Nephron progenitor cell (in vitro differentiated cells): ENCODE measurements around the gene ASCC1.

Source experiments
- DNase-seq: peaks from one replicate; pipeline ENCODE4 v3.0.0; 2021
- H3K27ac Mint-ChIP-seq: 2 replicates; pipeline ENCODE4 v1.8.0; 2021; ENCODE audit warnings: mild to moderate bottlenecking, moderate library complexity, mixed read lengths
- H3K27me3 Mint-ChIP-seq: 2 replicates; pipeline ENCODE4 v1.8.0; 2021; ENCODE audit warnings: mild to moderate bottlenecking, low read depth, mixed read lengths; ENCODE audit not compliant: poor library complexity
- H3K36me3 Mint-ChIP-seq: 2 replicates; pipeline ENCODE4 v1.8.0; 2021; ENCODE audit warnings: low read depth, mixed read lengths
- H3K4me1 Mint-ChIP-seq: 2 replicates; pipeline ENCODE4 v1.8.0; 2021; ENCODE audit warnings: mixed read lengths
- H3K4me3 Mint-ChIP-seq: 2 replicates; pipeline ENCODE4 v1.8.0; 2021; ENCODE audit warnings: mild to moderate bottlenecking, moderate library complexity, mixed read lengths
- H3K9me3 Mint-ChIP-seq: 2 replicates; pipeline ENCODE4 v1.8.0; 2021; ENCODE audit warnings: mild to moderate bottlenecking, moderate library complexity, mixed read lengths
- CTCF ChIP-seq: fragments of 200-600 bp; sonication (generic); IDR thresholded peaks from 2 replicates; pipeline ENCODE4 v1.5.0; 2021; ENCODE audit warnings: antibody characterized with exemption

ASCC1 gene

GRCh38 chr10:72134785-72135767, 81.0 kb downstream of the ASCC1 start:
- no peak for DNase-seq
- Mint-ChIP-seq H3K4me3 (no peak overlapping the region), H3K27me3 (peaks cover 3% of the 10 kb centered on the region), H3K4me1 (peaks cover 13% of the 10 kb centered on the region), H3K36me3 (peaks cover 35% of the 10 kb centered on the region), H3K9me3 (peaks cover 4% of the 10 kb centered on the region), H3K27ac (peak overlapping the region; percentile 7)
- TF ChIP-seq CTCF = no peak

GRCh38 chr10:72133517-72133916, 82.6 kb downstream of the ASCC1 start:
- peaks cover 43% of the 10 kb centered on the region for H3K36me3 Mint-ChIP-seq
- no peak overlapping the region for H3K4me3 Mint-ChIP-seq
- TF ChIP-seq CTCF = no peak
- H3K27ac Mint-ChIP-seq = peak overlapping the region; percentile 38
- H3K4me1 Mint-ChIP-seq = peaks cover 13% of the 10 kb centered on the region
- DNase-seq = no peak
- H3K27me3 Mint-ChIP-seq = peaks cover 3% of the 10 kb centered on the region
- peaks cover 4% of the 10 kb centered on the region for H3K9me3 Mint-ChIP-seq

GRCh38 chr10:72132854-72133253, 83.2 kb downstream of the ASCC1 start:
- no peak for TF ChIP-seq CTCF
- no peak for DNase-seq

GRCh38 chr10:72127571-72127970, 88.5 kb downstream of the ASCC1 start:
- H3K4me1 Mint-ChIP-seq = peaks cover 28% of the 10 kb centered on the region
- H3K9me3 Mint-ChIP-seq = no peaks in the 10 kb centered on the region
- H3K27me3 Mint-ChIP-seq = no peaks in the 10 kb centered on the region
- TF ChIP-seq CTCF = no peak
- H3K27ac Mint-ChIP-seq = no peak overlapping the region
- no peak overlapping the region for H3K4me3 Mint-ChIP-seq
- H3K36me3 Mint-ChIP-seq = peaks cover 28% of the 10 kb centered on the region
- no peak for DNase-seq

More at GRCh38 chr10:72132854-72133253, 83.2 kb downstream of the ASCC1 start:
- Mint-ChIP-seq H3K27me3 (peaks cover 3% of the 10 kb centered on the region), H3K9me3 (peaks cover 4% of the 10 kb centered on the region), H3K4me1 (peaks cover 17% of the 10 kb centered on the region), H3K27ac (peak overlapping the region; percentile 38), H3K4me3 (no peak overlapping the region), H3K36me3 (peaks cover 39% of the 10 kb centered on the region)

GRCh38 chr10:72126872-72127232, 89.2 kb downstream of the ASCC1 start:
- Mint-ChIP-seq H3K36me3 (peaks cover 34% of the 10 kb centered on the region), H3K9me3 (no peaks in the 10 kb centered on the region), H3K27ac (no peak overlapping the region), H3K27me3 (no peaks in the 10 kb centered on the region), H3K4me3 (no peak overlapping the region), H3K4me1 (peaks cover 28% of the 10 kb centered on the region)
- no peak for DNase-seq
- TF ChIP-seq CTCF = no peak
